CD4-positive, alpha-beta memory T cell (primary cell): ENCODE measurements around the gene PDPN. TPM values are rescaled to one million over a fixed set of nuclear protein-coding genes. Genes with fewer than 3 reads are reported as not detected.

Experiments
- CTCF ChIA-PET: fragments of 350-600 bp; sonication (Branson Sonifier 250); formaldehyde crosslinking; loops from one replicate; lab custom pipeline; 2021; ENCODE audit warnings: inconsistent platforms; ENCODE audit not compliant: partially characterized antibody; lab: Charles Lee
- POLR2A ChIA-PET: fragments of 350-600 bp; sonication (Branson Sonifier 250); formaldehyde crosslinking; loops from one replicate; lab custom pipeline; 2021; ENCODE audit not compliant: partially characterized antibody; lab: Charles Lee
- DNase-seq, 5 donors: peaks; one replicate each; pipeline versions ENCODE4 v3.0.0 to v3.0.0-alpha.2; 2020 to 2022; ENCODE audit warnings: mixed read lengths in 1 of 5
- H3K27ac ChIP-seq: one replicate; pipeline ENCODE4 v1.7.0; 2013; ENCODE audit warnings: low read depth, low read length
- H3K27me3 ChIP-seq: 2 replicates; pipeline ENCODE4 v1.7.0; 2013; ENCODE audit warnings: mild to moderate bottlenecking, low read length, moderate library complexity; ENCODE audit not compliant: insufficient read depth
- H3K36me3 ChIP-seq: 2 replicates; pipeline ENCODE4 v1.7.0; 2013; ENCODE audit warnings: mild to moderate bottlenecking, low read length, moderate library complexity; ENCODE audit not compliant: insufficient read depth
- H3K4me1 ChIP-seq: 2 replicates; pipeline ENCODE4 v1.7.0; 2013; ENCODE audit warnings: mild to moderate bottlenecking, low read length, moderate library complexity; ENCODE audit not compliant: insufficient read depth
- H3K4me3 ChIP-seq, 2 donors: one replicate each; pipeline ENCODE4 v1.7.0; 2013; ENCODE audit warnings: low read length in 2 of 2, mild to moderate bottlenecking in 1 of 2
- H3K9me3 ChIP-seq, 2 donors: one replicate each; pipeline ENCODE4 v1.7.0; 2013; ENCODE audit warnings: low read length in 2 of 2, control low read depth in 1 of 2; ENCODE audit not compliant: control insufficient read depth in 1 of 2
- H3K27ac Mint-ChIP-seq, 7 donors: one replicate each; pipeline ENCODE4 v1.8.0; 2020 to 2021; ENCODE audit warnings: mixed read lengths in 7 of 7, mild to moderate bottlenecking in 6 of 7, inconsistent platforms in 3 of 7, moderate library complexity in 3 of 7
- H3K27me3 Mint-ChIP-seq, 2 donors: one replicate each; pipeline ENCODE4 v1.8.0; 2020 to 2021; ENCODE audit warnings: mixed read lengths in 2 of 2
- H3K36me3 Mint-ChIP-seq, 2 donors: one replicate each; pipeline ENCODE4 v1.8.0; 2020 to 2021; ENCODE audit warnings: mixed read lengths in 2 of 2, inconsistent platforms in 1 of 2, mild to moderate bottlenecking in 1 of 2
- H3K4me1 Mint-ChIP-seq, 4 donors: one replicate each; pipeline ENCODE4 v1.8.0; 2020 to 2021; ENCODE audit warnings: mixed read lengths in 4 of 4, mild to moderate bottlenecking in 1 of 4
- H3K4me3 Mint-ChIP-seq, 8 donors: one replicate each; pipeline ENCODE4 v1.8.0; 2020 to 2021; ENCODE audit warnings: mixed read lengths in 8 of 8, mild to moderate bottlenecking in 7 of 8, moderate library complexity in 6 of 8, inconsistent platforms in 3 of 8
- H3K9me3 Mint-ChIP-seq, 8 donors: one replicate each; pipeline ENCODE4 v1.8.0; 2020 to 2021; ENCODE audit warnings: mixed read lengths in 8 of 8, mild to moderate bottlenecking in 5 of 8, inconsistent platforms in 3 of 8, moderate library complexity in 1 of 8
- intact Hi-C: fragments of 100-400 bp; cut with micrococcal nuclease; formaldehyde crosslinking; loops from one replicate; pipeline ENCODE4 v1.15.1; 2023
- polyA plus RNA-seq, 2 donors: library from polyadenylated mRNA; unstranded; fragments of 300-500 nt; fragmentation: Illumina TruSeq; gene quantifications; one replicate each; pipeline ENCODE4 v1.2.3, GENCODE V29; 2021
- total RNA-seq, 2 experiments: library from RNA; stranded (reverse); gene quantifications; one replicate each; pipeline ENCODE4 v1.2.3, GENCODE V29; 2021

Gene PDPN
- total and polyA plus RNA-seq, 4 experiments from 2014 or later = not detected

DNA sequence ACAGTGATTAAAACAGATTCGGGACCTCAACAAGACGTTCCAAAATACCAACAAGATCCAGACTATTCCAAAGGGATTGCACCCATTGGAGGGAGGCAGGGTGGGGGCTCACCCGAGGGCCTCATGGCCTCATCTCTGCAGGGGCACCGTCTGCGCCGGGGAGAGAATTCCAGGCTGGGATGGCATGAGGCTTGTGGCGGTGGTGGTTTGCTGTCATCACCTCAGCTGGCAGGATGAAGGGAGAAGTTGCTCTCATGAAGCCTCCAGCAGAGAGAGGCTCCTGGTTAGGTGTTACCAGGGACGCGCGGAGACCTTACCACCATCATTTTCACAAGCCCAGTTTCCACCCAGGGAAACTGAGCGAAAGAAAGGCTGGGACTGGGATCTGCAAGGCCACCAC lies 6.7 kb upstream of the PDPN start:
- Mint-ChIP-seq H3K4me3 (no peak overlapping the region), H3K27ac (no peak overlapping the region), H3K9me3 (peaks cover 0 to 3% (median 0%) of the 10 kb centered on the region in 8 donors), H3K36me3 (no peaks in the 10 kb centered on the region), H3K4me1 (no peaks in the 10 kb centered on the region), H3K27me3 (peaks cover 7 to 20% of the 10 kb centered on the region in 2 donors)
- no peak overlapping the region for H3K27ac ChIP-seq
- ChIA-PET POLR2A (no interaction called here), CTCF (no interaction called here)
- intact Hi-C loops = no loop called here
- no peak overlapping the region for H3K4me3 ChIP-seq
- DNase-seq = no peak
- no peaks in the 10 kb centered on the region for H3K27me3 ChIP-seq
- no peaks in the 10 kb centered on the region for H3K9me3 ChIP-seq
- H3K36me3 ChIP-seq = no peaks in the 10 kb centered on the region
- H3K4me1 ChIP-seq = no peaks in the 10 kb centered on the region

DNA sequence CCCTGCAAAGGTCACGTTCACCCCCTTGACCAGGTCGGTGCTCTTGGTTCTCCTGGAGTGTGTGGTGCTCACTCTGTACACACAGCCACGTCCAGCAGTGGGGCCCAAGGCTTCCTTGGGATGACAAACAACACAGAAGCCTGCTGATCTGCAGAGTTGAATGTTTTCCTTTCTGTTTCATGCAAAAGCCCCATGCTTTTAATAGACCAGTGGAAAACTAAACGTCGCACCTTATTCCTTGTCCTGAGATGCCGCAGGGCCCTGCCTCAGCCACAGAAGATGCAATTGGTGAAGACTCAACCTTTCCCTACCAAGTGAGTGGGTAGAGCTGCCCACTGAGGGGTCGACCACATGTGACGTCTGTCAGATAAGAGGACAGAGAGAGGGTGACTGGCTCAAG lies 5.8 kb upstream of the PDPN start:
- Histone ChIP-seq H3K9me3 (no peaks in the 10 kb centered on the region), H3K27me3 (peaks cover 7% of the 10 kb centered on the region), H3K27ac (no peak overlapping the region), H3K4me1 (no peaks in the 10 kb centered on the region), H3K36me3 (no peaks in the 10 kb centered on the region), H3K4me3 (no peak overlapping the region)
- H3K9me3 Mint-ChIP-seq = peaks cover 0 to 3% (median 0%) of the 10 kb centered on the region in 8 donors
- peaks cover 15 to 25% of the 10 kb centered on the region in 2 donors for H3K27me3 Mint-ChIP-seq
- intact Hi-C loops = no loop called here
- no peak overlapping the region for H3K27ac Mint-ChIP-seq
- ChIA-PET POLR2A (no interaction called here), CTCF (no interaction called here)
- DNase-seq = no peak
- no peaks in the 10 kb centered on the region for H3K4me1 Mint-ChIP-seq
- H3K36me3 Mint-ChIP-seq = no peaks in the 10 kb centered on the region
- H3K4me3 Mint-ChIP-seq = no peak overlapping the region

DNA sequence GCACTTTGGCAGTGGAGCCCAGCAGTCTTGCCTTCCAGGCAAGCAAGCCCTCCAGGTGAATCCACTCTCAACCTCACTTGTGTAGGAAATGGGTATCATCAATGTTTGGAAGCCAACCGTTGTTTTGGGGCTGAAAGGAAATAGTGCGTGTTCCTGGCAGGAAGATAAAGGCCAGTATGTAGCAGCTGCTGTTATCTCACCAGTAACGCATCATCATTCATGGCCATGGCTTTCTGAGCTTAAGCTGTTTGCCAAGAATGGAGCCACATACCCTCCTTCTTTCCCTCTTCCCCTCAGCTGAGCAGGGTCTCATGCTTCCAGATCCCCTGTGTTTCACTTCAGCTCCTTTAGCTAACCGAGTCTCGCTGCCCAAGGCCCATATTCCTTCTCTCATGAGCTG lies 2.2 kb upstream of the PDPN start:
- Histone ChIP-seq H3K36me3 (no peaks in the 10 kb centered on the region), H3K4me3 (no peak overlapping the region), H3K27me3 (peaks cover 9% of the 10 kb centered on the region), H3K27ac (no peak overlapping the region), H3K4me1 (no peaks in the 10 kb centered on the region), H3K9me3 (no peaks in the 10 kb centered on the region)
- intact Hi-C loops = no loop called here
- no peaks in the 10 kb centered on the region for H3K4me1 Mint-ChIP-seq
- H3K36me3 Mint-ChIP-seq = no peaks in the 10 kb centered on the region
- ChIA-PET POLR2A (no interaction called here), CTCF (no interaction called here)
- H3K27ac Mint-ChIP-seq = no peak overlapping the region
- H3K4me3 Mint-ChIP-seq = no peak overlapping the region
- no peak for DNase-seq
- peaks cover 0 to 3% (median 0%) of the 10 kb centered on the region in 8 donors for H3K9me3 Mint-ChIP-seq
- H3K27me3 Mint-ChIP-seq = peaks cover 31 to 40% of the 10 kb centered on the region in 2 donors

DNA sequence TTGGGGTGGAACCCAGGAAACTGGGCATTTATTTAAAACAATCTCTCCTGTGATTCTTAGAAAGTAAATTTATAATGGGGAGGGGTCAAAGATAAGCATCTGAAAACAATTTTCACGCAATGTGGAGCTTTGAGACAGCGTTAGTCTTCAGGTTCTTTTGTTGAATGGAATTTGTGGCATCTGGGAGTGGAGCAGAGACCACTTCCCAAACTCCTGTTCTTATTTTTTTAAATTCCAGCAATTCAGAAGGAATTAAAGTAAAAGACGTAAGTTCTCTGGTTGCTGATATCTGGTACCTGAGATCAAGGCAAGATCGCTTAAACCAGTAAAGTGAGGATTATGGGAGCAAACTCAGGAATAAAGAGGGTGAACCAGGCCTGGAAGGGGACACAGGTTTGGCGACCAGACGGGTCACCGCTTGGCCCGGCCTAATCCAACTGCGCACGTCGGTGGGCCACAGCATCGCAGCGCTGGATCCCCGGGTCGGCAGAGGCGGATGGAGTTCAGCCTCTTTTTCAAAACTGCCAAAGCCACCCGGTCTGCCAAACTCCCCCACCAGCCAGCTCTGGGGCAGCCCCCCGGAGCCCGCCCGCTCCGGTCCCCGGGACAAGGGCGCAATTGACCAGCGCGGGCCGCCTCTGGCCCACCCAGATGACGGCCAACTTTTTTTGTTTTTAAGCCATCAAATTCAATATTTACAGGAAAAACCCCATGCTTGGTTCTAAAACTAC lies 754 bp upstream of the PDPN start:
- Histone ChIP-seq H3K4me3 (no peak overlapping the region), H3K27me3 (peaks cover 9% of the 10 kb centered on the region), H3K27ac (no peak overlapping the region), H3K9me3 (no peaks in the 10 kb centered on the region), H3K4me1 (no peaks in the 10 kb centered on the region), H3K36me3 (no peaks in the 10 kb centered on the region)
- H3K4me1 Mint-ChIP-seq = no peaks in the 10 kb centered on the region
- no peak overlapping the region for H3K4me3 Mint-ChIP-seq
- no peak overlapping the region for H3K27ac Mint-ChIP-seq
- CTCF ChIA-PET = no interaction called here
- DNase-seq = no peak
- peaks cover 0 to 3% (median 0%) of the 10 kb centered on the region in 8 donors for H3K9me3 Mint-ChIP-seq
- intact Hi-C loops = no loop called here
- no peaks in the 10 kb centered on the region for H3K36me3 Mint-ChIP-seq
- POLR2A ChIA-PET = no interaction called here
- peaks cover 33 to 45% of the 10 kb centered on the region in 2 donors for H3K27me3 Mint-ChIP-seq

DNA sequence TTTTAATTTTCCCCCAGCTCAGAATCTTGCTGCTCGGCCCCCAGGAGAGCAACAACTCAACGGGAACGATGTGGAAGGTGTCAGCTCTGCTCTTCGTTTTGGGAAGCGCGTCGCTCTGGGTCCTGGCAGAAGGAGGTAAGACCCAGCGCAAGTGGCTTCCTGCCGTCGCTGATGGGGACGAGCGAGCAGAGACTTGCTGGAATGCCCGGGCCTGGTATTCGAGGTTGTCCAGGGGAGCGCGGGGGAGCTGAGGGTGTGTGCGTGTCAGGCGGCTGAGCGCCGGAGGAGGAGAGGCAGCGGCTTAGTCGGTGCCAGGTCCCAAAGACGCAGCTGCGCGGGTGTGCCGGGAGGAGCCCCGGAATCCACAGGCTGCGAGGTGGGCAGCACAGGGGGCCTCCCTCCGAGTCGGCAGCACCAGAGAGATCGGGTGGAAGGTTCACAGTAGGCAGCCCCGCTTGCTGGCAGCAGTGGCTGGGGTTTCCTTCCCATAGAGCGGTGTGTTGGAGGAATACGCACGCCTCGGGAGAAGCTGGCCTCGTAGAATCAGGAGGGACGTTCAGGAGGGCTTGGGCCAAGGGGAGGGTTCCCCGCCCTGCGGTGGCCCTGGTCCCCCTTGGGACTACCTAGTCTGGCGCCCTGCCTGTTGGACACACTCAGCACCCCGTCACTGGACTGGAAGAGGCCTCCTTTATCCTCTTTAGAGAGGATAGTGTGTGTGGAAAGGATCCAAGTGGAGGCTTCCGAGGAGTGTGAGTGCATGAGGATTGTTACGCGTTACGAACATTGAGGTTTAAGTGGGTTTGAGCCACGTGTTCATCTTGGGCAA lies 547 bp downstream of the PDPN start:
- H3K9me3 Mint-ChIP-seq = peaks cover 0 to 3% (median 0%) of the 10 kb centered on the region in 8 donors
- H3K27ac Mint-ChIP-seq = no peak overlapping the region
- no peak for DNase-seq
- intact Hi-C loops = no loop called here
- ChIA-PET CTCF (no interaction called here), POLR2A (no interaction called here)
- H3K4me3 Mint-ChIP-seq = no peak overlapping the region
- Histone ChIP-seq H3K4me3 (no peak overlapping the region), H3K36me3 (no peaks in the 10 kb centered on the region), H3K9me3 (no peaks in the 10 kb centered on the region), H3K4me1 (no peaks in the 10 kb centered on the region), H3K27ac (no peak overlapping the region), H3K27me3 (peaks cover 9% of the 10 kb centered on the region)
- H3K27me3 Mint-ChIP-seq = peaks cover 31 to 43% of the 10 kb centered on the region in 2 donors
- no peaks in the 10 kb centered on the region for H3K4me1 Mint-ChIP-seq
- no peaks in the 10 kb centered on the region for H3K36me3 Mint-ChIP-seq

DNA sequence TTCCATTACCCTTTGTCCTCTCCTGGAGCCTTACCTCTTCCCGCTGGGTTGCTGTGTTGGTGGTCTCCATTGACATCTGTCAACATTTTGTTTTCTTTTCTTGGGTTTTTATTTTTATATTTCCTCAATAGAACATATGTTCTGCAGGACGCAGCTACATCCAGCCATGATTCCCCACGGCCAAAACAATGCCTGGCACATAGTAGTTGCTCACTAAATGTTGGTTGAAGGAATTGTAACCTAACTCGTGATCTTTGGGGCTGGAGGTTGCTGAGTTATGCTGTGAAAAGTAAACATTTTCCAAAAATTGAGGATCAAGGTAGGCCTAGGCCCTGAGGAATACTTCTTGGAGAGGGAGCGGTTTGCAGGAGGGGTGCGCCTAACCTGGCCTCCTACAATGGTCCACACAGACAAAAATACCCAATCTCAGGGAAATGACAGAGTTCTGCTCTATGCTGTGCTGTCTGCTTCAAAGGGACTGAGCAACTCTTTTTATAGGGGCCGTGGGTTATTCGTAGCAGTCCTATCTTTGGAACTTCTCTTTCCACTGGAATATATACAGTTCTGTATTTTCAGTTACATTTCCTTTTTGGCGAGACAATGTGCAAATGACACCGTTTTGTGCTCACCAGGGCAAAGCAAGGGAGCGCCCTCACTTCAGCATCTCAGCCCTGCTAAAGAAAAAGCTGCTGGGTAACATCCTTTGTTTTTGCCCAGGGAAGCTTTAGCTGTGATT lies 1.4 kb downstream of the PDPN start:
- Mint-ChIP-seq H3K27ac (no peak overlapping the region), H3K9me3 (peaks cover 0 to 3% (median 0%) of the 10 kb centered on the region in 8 donors), H3K36me3 (no peaks in the 10 kb centered on the region), H3K4me1 (no peaks in the 10 kb centered on the region), H3K27me3 (peaks cover 31 to 40% of the 10 kb centered on the region in 2 donors), H3K4me3 (no peak overlapping the region)
- CTCF ChIA-PET = no interaction called here
- Histone ChIP-seq H3K27ac (no peak overlapping the region), H3K36me3 (no peaks in the 10 kb centered on the region), H3K4me3 (no peak overlapping the region), H3K27me3 (peaks cover 9% of the 10 kb centered on the region), H3K4me1 (no peaks in the 10 kb centered on the region), H3K9me3 (no peaks in the 10 kb centered on the region)
- intact Hi-C loops = no loop called here
- POLR2A ChIA-PET = no interaction called here
- no peak for DNase-seq

DNA sequence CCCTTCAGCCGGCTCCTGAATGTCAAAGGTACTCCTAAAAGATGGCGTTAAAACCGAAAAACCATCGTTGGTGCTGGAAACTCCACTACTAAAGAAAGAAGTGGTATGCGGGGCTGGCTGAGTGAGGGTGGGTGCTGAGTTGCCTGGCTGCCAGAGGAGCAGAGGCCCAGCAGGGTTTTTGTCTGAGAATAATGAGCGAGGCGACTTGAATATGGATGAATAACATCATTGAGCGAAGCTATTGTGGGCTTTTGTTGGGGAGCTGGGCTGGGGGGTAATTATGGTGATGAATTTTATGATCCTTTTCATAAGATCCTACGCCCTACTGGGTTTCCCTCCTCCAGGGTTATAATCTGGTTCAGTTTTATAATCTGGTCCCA lies 2.0 kb downstream of the PDPN start:
- no peak for DNase-seq
- Histone ChIP-seq H3K27me3 (peaks cover 9% of the 10 kb centered on the region), H3K9me3 (no peaks in the 10 kb centered on the region), H3K4me3 (no peak overlapping the region), H3K27ac (no peak overlapping the region), H3K4me1 (no peaks in the 10 kb centered on the region), H3K36me3 (no peaks in the 10 kb centered on the region)
- Mint-ChIP-seq H3K4me3 (no peak overlapping the region), H3K9me3 (peaks cover 0 to 3% (median under 1%) of the 10 kb centered on the region in 8 donors), H3K27ac (no peak overlapping the region), H3K27me3 (peaks cover 33 to 45% of the 10 kb centered on the region in 2 donors), H3K4me1 (no peaks in the 10 kb centered on the region), H3K36me3 (no peaks in the 10 kb centered on the region)
- intact Hi-C loops = no loop called here
- ChIA-PET CTCF (no interaction called here), POLR2A (no interaction called here)
